Neuron (in vitro differentiated cells): ENCODE measurements around the gene STAB1.

ENCODE experiments used
- H2AFZ ChIP-seq: one replicate; pipeline ENCODE4 v1.6.1; 2013; ENCODE audit warnings: low read depth, mild to moderate bottlenecking, inconsistent platforms, low read length, moderate library complexity
- H3K27me3 ChIP-seq: one replicate; pipeline ENCODE4 v1.6.1; 2013; ENCODE audit warnings: low read length; ENCODE audit not compliant: insufficient read depth
- H3K36me3 ChIP-seq: one replicate; pipeline ENCODE4 v1.6.1; 2013; ENCODE audit warnings: low read length; ENCODE audit not compliant: insufficient read depth
- H3K4me1 ChIP-seq: one replicate; pipeline ENCODE4 v1.6.1; 2013; ENCODE audit warnings: low read length; ENCODE audit not compliant: insufficient read depth
- H3K4me3 ChIP-seq: 2 replicates; pipeline ENCODE4 v1.5.1; 2013; ENCODE audit warnings: mild to moderate bottlenecking, low read length, moderate library complexity
- H3K9me3 ChIP-seq: one replicate; pipeline ENCODE4 v1.6.1; 2013; ENCODE audit warnings: low read length

Gene STAB1

DNA sequence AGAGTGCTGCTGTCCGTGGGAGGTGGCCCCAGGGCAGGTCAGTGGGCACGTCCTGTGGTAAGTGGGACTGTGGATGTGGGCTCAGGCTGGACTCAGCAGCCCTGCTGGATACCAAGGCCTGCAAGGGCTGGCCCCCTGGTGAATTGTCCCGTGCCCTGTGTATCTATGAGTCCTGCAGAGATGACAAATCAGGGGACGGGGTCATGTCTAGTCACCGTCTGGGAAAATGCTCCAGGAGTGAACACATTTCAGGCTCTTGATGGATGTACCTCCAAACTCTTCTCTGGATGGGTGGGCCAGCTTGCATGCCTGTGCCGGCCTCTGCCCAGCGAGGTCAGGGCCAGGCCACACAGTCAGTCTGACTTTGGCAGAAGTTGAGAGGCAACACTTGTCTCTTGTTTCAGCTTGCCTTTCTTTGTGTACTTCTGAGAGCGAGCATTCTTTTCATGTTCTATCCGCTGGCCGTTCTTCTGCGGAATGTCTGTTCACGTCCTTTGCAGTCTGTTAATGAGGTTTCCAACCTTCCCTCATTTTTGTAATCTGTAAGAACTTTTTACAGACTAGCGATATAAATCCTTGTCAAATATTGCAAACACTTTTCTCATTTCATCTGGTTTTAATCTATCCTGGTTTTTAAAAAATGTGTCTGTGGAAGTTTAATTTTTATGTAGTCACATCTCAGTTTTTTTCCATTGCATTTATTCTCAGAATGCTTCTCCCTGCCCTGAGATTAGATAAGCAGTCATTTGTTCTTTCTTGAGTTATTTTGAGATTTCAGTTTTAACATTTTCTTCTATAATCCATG lies 11.4 kb upstream of the STAB1 start:
- Histone ChIP-seq H3K36me3 (peaks cover 77% of the 10 kb centered on the region), H3K4me3 (no peak overlapping the region), H3K9me3 (no peaks in the 10 kb centered on the region), H3K4me1 (peaks cover 19% of the 10 kb centered on the region), H2AFZ (no peak overlapping the region), H3K27me3 (no peaks in the 10 kb centered on the region)

DNA sequence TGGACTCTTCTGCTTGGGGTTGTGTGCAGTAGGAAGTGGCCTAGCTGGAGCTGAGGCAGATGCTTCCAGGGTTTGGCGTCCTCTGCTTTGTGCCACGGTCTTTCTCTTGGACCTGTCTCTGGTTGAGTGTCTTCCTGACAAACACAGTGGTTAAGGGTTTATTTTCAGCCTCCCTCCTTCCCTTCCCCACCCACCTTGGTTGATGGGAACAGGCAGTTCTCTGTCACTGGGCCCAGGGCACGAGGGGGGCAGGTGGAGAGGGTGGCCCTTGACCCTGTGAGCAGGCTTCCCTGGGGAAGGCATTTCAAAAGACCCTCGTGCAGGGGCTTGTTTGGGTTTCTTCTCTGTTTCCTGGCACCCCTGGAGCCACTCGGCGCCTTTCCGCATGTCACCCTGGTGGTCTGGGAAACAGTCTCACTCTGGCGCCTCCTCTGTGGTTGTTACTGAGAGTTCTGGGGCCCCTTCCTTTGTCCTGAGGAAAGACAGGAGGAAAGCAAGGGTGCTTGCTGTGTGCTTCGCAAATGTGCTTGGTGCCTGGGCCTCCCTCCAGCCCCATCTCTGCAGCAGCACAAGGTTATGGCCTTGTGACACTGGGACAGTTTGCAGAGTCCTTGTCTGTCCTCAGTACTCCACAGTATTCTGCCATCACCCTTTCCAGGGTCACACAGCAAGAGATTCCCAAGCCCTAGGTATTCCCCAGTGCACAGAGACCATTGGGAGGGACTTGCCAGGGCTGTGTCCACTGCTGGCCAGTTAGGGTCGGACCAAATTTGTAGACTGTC lies 10.3 kb upstream of the STAB1 start:
- Histone ChIP-seq H2AFZ (no peak overlapping the region), H3K27me3 (no peaks in the 10 kb centered on the region), H3K4me3 (no peak overlapping the region), H3K4me1 (peaks cover 19% of the 10 kb centered on the region), H3K36me3 (peaks cover 77% of the 10 kb centered on the region), H3K9me3 (no peaks in the 10 kb centered on the region)

DNA sequence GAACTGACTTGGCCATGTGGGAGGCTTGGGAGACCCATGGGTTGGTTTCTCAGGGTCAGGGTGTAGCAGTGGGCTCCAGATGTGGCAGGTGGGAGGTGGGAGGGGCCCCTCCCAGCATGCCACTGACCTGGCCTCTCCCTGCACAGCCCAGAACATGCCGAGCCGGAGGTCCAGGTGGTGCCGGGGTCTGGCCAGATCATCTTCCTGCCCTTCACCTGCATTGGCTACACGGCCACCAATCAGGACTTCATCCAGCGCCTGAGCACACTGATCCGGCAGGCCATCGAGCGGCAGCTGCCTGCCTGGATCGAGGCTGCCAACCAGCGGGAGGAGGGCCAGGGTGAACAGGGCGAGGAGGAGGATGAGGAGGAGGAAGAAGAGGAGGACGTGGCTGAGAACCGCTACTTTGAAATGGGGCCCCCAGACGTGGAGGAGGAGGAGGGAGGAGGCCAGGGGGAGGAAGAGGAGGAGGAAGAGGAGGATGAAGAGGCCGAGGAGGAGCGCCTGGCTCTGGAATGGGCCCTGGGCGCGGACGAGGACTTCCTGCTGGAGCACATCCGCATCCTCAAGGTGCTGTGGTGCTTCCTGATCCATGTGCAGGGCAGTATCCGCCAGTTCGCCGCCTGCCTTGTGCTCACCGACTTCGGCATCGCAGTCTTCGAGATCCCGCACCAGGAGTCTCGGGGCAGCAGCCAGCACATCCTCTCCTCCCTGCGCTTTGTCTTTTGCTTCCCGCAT lies 7.9 kb upstream of the STAB1 start:
- H3K4me3 ChIP-seq = no peak overlapping the region
- H3K9me3 ChIP-seq = no peaks in the 10 kb centered on the region
- peaks cover 77% of the 10 kb centered on the region for H3K36me3 ChIP-seq
- no peak overlapping the region for H2AFZ ChIP-seq
- no peaks in the 10 kb centered on the region for H3K27me3 ChIP-seq
- H3K4me1 ChIP-seq = peaks cover 19% of the 10 kb centered on the region

- Histone ChIP-seq H3K27me3 (no peaks in the 10 kb centered on the region), H3K9me3 (no peaks in the 10 kb centered on the region), H3K4me1 (peaks cover 15% of the 10 kb centered on the region), H3K4me3 (no peak overlapping the region), H3K36me3 (peaks cover 76% of the 10 kb centered on the region), H2AFZ (no peak overlapping the region)
These were observed 7.1 kb upstream of the STAB1 start for GRCh38 chr3:52487788-52488691.

DNA sequence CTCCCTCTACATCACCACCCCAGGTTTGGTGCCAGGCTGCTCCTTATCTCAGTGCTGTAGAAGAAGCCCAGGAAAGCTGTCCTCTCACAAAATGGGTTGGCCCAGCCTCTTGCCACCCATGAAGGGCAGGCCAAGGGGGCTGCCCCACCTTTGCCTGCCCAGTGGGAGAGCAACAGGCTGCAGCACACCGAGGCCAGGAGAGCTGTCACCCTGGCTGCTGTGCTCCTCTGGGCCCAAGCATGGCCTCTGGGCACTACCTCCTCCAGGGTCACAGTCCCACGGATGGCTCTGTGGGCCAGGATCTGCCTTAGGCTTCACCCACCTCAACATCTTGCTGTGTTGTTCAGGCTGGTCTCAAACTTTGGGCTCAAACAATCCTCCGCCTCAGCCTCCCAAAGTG lies 6.4 kb upstream of the STAB1 start:
- Histone ChIP-seq H3K36me3 (peaks cover 76% of the 10 kb centered on the region), H2AFZ (no peak overlapping the region), H3K4me3 (no peak overlapping the region), H3K4me1 (peaks cover 8% of the 10 kb centered on the region), H3K9me3 (no peaks in the 10 kb centered on the region), H3K27me3 (no peaks in the 10 kb centered on the region)

DNA sequence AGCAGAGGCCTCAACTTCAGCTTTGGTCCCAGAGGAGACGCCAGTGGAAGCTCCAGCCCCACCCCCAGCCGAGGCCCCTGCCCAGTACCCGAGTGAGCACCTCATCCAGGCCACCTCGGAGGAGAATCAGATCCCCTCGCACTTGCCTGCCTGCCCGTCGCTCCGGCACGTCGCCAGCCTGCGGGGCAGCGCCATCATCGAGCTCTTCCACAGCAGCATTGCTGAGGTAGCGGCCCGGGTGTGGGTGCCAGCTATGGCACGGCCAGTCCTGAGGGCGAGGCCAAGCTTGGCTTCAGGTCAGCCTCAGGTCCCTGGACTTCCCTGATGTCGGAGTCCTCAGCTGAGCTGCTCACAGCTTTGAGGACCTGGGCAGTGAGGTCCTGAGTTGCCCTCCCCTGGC lies 5.7 kb upstream of the STAB1 start:
- peaks cover 76% of the 10 kb centered on the region for H3K36me3 ChIP-seq
- H3K9me3 ChIP-seq = no peaks in the 10 kb centered on the region
- H3K4me3 ChIP-seq = no peak overlapping the region
- peaks cover 2% of the 10 kb centered on the region for H3K4me1 ChIP-seq
- H3K27me3 ChIP-seq = no peaks in the 10 kb centered on the region
- no peak overlapping the region for H2AFZ ChIP-seq

- Histone ChIP-seq H3K4me3 (no peak overlapping the region), H3K27me3 (no peaks in the 10 kb centered on the region), H3K4me1 (no peaks in the 10 kb centered on the region), H3K36me3 (peaks cover 72% of the 10 kb centered on the region), H2AFZ (no peak overlapping the region), H3K9me3 (no peaks in the 10 kb centered on the region)
These were observed 4.9 kb upstream of the STAB1 start for GRCh38 chr3:52490035-52490938.

GRCh38 chr3:52490939-52491526 lies 4.1 kb upstream of the STAB1 start:
- Histone ChIP-seq H3K4me3 (no peak overlapping the region), H2AFZ (no peak overlapping the region), H3K4me1 (no peaks in the 10 kb centered on the region), H3K27me3 (no peaks in the 10 kb centered on the region), H3K9me3 (no peaks in the 10 kb centered on the region), H3K36me3 (peaks cover 66% of the 10 kb centered on the region)

DNA sequence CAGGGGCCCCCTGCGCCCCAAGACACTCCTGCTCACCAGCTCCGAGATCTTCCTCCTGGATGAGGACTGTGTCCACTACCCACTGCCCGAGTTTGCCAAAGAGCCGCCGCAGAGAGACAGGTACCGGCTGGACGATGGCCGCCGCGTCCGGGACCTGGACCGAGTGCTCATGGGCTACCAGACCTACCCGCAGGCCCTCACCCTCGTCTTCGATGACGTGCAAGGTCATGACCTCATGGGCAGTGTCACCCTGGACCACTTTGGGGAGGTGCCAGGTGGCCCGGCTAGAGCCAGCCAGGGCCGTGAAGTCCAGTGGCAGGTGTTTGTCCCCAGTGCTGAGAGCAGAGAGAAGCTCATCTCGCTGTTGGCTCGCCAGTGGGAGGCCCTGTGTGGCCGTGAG lies 3.1 kb upstream of the STAB1 start:
- Histone ChIP-seq H3K9me3 (no peaks in the 10 kb centered on the region), H3K27me3 (no peaks in the 10 kb centered on the region), H3K4me1 (no peaks in the 10 kb centered on the region), H3K4me3 (no peak overlapping the region), H3K36me3 (peaks cover 57% of the 10 kb centered on the region), H2AFZ (no peak overlapping the region)

GRCh38 chr3:52493232-52494017 lies 1.7 kb upstream of the STAB1 start:
- Histone ChIP-seq H2AFZ (no peak overlapping the region), H3K27me3 (no peaks in the 10 kb centered on the region), H3K4me1 (no peaks in the 10 kb centered on the region), H3K36me3 (peaks cover 43% of the 10 kb centered on the region), H3K9me3 (no peaks in the 10 kb centered on the region), H3K4me3 (no peak overlapping the region)

DNA sequence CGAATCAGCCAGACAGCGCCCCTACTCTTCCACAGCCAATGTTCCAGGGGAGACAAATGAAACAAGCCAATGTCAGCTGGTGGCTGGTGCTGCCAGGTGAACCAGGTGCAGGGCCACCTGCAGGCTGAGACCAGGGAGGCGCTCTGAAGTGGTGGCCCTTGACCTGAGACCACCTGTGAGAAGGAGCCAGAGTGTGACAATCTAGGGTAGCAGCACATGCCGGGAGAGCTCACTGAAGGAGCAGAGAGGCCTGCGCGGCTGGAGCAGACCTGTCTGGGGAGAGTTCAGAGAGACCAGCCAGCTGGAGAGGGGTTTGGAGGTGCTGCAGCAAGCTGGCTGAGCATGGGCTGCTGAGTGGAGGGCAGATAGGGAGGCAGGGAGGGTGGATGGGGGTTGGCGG lies 693 bp upstream of the STAB1 start:
- no peaks in the 10 kb centered on the region for H3K4me1 ChIP-seq
- no peak overlapping the region for H2AFZ ChIP-seq
- no peaks in the 10 kb centered on the region for H3K27me3 ChIP-seq
- no peaks in the 10 kb centered on the region for H3K9me3 ChIP-seq
- no peak overlapping the region for H3K4me3 ChIP-seq
- H3K36me3 ChIP-seq = peaks cover 33% of the 10 kb centered on the region
